ENCODE results near the gene KDM1B.

DNA sequence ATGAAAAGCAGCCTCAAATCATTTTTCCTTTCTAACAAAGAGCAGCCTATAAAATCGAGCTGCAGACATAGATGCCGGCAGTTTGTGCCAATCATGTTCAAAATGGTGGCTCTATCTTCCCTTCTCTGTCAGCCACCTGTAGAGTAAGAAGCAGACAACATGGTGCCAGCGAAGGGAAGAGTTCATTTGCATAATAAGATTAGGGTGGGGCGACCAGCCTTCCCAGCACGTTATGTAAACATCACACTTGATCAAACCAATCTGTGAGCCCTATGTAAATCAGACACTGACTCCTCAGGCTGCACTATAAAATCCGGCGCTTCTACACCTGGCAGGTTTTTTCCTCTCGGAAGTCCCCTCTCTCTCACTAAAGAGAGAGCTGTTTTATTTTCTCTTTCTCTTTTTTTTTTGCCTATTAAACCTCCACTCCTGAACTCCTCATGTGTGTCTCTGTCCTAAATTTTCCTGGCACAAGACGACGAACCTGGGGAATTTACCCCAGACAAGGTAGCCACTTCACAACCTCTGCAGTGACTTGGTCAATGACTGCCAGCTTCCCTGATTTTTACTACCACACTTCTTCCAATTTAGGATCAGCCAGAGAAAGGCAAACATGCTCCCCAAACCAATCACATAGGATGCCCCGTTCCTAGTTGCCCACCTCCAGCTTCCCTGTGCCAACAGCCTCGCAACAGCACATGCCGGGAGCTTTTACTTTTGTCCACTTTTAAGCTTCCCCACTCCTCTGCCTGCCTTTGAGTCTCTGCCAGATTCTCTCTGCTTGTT is 13.2 kb upstream of the KDM1B start:
- TF ChIP-seq POLR2A (IDR thresholded peaks at IDR 0.05): no peak
- TF ChIP-seq, protein P1, sequence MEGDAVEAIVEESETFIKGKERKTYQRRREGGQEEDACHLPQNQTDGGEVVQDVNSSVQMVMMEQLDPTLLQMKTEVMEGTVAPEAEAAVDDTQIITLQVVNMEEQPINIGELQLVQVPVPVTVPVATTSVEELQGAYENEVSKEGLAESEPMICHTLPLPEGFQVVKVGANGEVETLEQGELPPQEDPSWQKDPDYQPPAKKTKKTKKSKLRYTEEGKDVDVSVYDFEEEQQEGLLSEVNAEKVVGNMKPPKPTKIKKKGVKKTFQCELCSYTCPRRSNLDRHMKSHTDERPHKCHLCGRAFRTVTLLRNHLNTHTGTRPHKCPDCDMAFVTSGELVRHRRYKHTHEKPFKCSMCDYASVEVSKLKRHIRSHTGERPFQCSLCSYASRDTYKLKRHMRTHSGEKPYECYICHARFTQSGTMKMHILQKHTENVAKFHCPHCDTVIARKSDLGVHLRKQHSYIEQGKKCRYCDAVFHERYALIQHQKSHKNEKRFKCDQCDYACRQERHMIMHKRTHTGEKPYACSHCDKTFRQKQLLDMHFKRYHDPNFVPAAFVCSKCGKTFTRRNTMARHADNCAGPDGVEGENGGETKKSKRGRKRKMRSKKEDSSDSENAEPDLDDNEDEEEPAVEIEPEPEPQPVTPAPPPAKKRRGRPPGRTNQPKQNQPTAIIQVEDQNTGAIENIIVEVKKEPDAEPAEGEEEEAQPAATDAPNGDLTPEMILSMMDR (IDR thresholded peaks at IDR 0.05): no peak
- no peak for TF ChIP-seq POLR2AphosphoS5 (IDR thresholded peaks at IDR 0.05)

Measured in upper lobe of left lung (tissue), 4 donors.